Kidney glomerular epithelial cell (primary cell): ENCODE data around the gene PLCL2.

ENCODE experiments used
- DNase-seq: peaks from one replicate; lab custom pipeline; 2025; lab: John Stamatoyannopoulos, UW

PLCL2 gene

GRCh38 chr3:17014284-17014683 is 129.5 kb downstream of the PLCL2 start:
- DNase-seq: no peak

DNA sequence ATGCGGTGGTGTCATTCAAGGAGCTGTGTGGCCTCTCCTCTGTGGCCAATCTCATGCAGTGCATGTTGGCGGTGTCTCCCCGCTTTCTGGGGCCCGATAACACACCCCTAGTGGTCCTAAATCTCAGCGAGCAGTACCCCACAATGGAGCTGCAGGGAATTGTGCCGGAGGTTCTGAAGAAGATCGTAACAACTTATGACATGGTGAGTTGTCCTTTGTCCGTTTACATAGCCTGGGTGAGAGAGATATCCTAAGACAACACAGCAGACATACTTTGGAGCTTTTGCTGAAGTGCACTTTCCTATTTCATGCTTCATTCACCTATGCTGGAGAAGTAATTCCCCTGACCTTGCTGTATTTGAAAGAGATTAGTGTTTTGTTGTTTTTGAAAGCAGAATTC is 130.0 kb downstream of the PLCL2 start:
- DNase-seq: peak; percentile 23

DNA sequence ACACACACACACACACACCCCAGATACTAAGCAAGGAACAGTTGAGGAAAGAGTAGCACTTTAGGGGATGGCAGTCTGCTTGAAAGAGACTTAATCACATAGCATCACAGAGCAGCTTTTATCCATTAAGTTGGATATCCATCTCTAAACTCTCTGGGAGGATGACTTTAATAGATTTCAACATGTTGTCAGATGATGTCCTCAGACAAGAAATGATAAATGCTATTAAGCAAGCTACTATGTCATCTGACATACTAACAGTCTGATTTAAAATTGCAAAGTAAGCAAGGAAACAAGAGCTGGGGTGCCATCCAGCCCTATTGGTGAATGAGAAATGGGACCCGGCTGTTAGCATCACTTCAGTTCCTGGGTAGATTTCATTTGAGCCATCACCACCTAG is 136.9 kb downstream of the PLCL2 start:
- no peak for DNase-seq

GRCh38 chr3:17023006-17023664 is 138.4 kb downstream of the PLCL2 start:
- no peak for DNase-seq

- DNase-seq: no peak
Measured at GRCh38 chr3:17025594-17026139, 140.9 kb downstream of the PLCL2 start.

DNA sequence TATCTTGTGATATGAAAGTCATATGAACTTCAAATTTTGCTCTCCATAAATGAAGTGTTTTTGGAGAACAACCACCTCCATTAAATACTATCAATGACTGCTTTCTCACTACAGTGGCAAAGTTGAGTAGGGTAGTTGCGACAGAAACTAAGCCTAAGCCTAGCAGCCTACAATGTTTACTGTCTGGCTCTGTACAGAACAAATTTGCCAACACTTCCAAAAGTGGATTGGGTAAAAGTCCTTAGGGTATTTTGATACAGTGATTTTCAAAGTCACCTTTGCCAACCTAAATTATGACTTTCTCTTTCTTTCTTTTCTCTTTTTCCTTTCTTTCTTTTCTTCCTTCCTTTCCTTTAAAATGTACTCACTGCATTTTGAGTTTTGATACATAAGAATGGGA is 142.6 kb downstream of the PLCL2 start:
- no peak for DNase-seq

- DNase-seq: no peak
Measured at GRCh38 chr3:17028363-17028762, 143.6 kb downstream of the PLCL2 start.

DNA sequence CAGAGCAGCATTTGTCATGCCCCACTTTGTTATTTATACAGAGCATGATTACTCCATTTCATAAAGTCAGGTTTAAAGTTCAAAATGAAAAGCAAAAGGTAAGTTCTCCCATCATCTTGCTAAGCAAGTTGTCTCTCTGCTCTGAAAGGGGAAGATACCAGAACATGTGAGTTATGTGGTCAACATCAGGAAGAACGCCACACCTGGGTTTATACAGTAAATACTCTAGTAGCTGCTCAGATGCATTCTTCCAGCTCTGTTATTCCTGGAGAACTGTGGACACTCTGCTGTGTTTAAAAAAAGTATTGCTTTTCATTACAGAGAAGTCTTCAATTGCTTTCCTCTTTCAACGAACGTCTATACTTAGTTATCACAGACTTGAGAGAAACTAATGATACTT is 145.7 kb downstream of the PLCL2 start:
- no peak for DNase-seq

- no peak for DNase-seq
Measured at GRCh38 chr3:17030956-17031652, 146.3 kb downstream of the PLCL2 start.

- DNase-seq: peak; percentile 15
Measured at GRCh38 chr3:17032407-17033034, 147.8 kb downstream of the PLCL2 start.

DNA sequence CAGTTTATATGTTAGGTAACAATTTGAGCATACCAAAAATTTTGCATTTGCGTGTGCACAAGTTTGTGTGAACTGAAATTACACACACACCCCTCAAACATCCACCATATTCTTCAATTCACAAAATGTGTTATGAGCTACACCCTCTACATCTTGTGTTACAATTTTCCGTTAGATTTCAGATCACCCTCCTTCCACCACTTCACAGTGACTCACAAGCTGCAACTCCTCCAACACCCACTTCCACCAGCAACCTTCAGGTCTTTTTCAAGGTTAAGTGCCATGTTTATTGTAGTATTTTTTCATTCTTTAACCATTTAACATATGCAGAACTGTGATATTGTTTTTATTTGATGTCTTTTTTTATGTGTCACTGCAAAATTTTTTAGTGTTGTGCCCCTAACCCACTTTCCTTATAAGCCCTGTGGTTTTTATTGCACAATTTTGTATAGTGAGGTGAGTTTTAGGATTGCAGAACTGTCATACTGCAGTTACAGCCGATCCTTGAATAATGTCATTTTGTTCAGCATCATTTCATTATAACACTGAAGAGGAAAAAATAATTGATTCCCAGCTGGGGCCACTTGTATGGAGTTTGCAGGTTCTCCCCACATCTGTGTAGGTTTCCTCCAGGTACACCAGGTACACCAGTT is 148.9 kb downstream of the PLCL2 start:
- no peak for DNase-seq

- DNase-seq: no peak
Measured at GRCh38 chr3:17035033-17035432, 150.3 kb downstream of the PLCL2 start.

GRCh38 chr3:17035966-17036365 is 151.2 kb downstream of the PLCL2 start:
- no peak for DNase-seq

DNA sequence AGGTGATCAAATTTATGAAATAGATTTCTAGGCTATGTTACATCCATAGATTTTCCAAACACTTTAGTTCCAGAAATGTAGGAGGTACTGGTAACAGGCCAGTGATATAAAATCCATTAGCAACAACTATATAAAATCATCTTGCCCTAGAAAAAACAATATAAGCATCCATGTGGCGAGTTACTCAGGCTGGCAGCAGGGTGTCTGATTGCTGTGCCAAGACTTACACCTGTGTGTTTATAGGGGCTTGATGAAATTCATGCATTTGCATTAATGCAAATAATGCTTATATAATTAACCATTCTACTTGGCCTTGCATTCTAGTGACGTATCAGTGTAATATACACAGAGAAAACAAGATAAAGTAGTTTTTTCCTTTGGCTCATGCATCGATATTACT is 153.4 kb downstream of the PLCL2 start:
- DNase-seq: no peak

- no peak for DNase-seq
Measured at GRCh38 chr3:17038900-17039553, 154.3 kb downstream of the PLCL2 start.

- peak; percentile 90 for DNase-seq
Measured at GRCh38 chr3:17039594-17039993, 154.8 kb downstream of the PLCL2 start.

DNA sequence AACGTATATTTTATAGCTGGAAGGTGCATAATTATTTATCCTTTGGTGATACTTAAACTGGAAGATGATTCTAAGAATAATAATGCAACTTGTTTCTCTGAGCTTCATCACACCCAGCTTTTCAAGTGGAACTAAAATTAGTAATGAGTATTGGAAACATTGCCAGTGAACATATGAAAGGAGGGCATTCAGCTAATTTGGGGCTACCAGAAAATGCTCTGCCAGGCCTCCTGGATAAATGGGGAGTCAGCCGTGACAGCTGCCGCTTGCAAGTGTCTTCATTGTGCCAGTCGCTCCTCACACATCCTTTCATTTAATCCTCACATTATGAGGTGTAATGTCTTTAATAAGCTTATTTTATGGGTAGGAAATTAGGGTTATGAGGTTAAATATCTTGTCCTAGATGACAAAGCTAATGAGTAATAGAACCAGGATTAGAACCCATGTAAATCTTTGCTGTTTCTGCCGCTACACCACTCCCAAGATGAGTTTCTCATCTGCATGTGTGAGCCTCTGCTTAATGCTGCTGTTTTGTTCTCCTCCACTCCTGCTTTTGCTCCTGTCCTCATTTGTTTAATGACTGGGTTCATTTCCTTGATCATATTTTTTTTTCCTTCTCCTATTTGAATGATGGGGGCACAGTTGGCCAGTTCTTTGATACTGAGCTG is 155.7 kb downstream of the PLCL2 start:
- DNase-seq: no peak

GRCh38 chr3:17040990-17041377 is 156.2 kb downstream of the PLCL2 start:
- no peak for DNase-seq

DNA sequence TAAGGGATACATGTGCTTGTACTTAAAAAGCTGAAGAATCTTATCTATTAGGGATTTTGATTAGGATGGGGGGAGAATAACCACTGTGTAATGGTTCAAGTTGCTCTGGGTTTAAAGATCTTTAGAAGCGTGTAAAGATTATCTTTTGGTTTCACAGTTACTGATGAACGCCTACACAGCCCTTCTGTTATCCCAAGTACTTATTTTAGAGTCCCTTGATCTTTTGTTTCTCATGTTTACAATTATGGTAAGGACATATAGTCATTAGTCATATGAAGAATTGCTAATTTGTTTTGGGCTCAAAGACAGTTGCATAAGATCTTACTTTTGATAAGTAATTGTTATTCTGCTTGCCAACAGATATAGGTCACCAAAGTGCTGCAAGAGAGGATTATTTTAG is 160.1 kb downstream of the PLCL2 start:
- DNase-seq: no peak

GRCh38 chr3:17045705-17046104 is 160.9 kb downstream of the PLCL2 start:
- no peak for DNase-seq

GRCh38 chr3:17046623-17047022 is 161.9 kb downstream of the PLCL2 start:
- DNase-seq: no peak

DNA sequence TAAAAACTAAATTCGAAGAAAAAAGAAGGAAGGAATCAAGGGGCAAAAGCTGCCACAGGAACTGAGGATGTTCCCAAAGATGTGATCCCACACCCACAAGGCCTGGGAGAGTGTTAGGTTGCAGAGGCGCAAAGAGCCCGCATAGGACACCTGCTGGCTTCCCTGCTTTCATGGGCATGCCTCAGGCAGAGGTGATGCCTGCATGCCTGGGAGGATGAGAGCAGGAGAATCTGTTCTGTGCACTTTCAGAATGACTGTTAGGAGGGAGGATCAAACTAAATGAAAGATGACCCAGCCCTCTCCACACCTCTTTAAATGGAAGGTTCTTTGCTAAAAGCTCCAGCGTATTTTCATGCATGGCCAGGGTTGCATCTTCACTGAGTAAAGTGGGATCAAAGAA is 162.4 kb downstream of the PLCL2 start:
- DNase-seq: no peak
